ENCODE data around the gene MTLN.
"Not testable (repeated sequence)": the region's sequence is repeated elsewhere in the genome, so short reads cannot be mapped to it uniquely, and the experiment has no call there.

Gene MTLN

GRCh38 chr2:110215566-110216158 lies 3.3 kb upstream of the MTLN start:
- no peak for DNase-seq
- Histone ChIP-seq H3K9me3 (ENCODE audit: severe bottlenecking) (peaks cover 3% of the 10 kb centered on the region), H3K36me3 (no peaks in the 10 kb centered on the region; the same call in 1 of the 2 replicates), H3K27ac (no peak overlapping the region), H3K4me3 (ENCODE audit: low read depth, low read length) (no peak overlapping the region), H3K27me3 (ENCODE audit: insufficient read depth, low read depth, severe bottlenecking) (peaks cover 64% of the 10 kb centered on the region)
- TF ChIP-seq CTCF (IDR thresholded peaks at IDR 0.05; ENCODE audit: low read depth, low read length), result no peak

GRCh38 chr2:110215091-110215490 lies 2.7 kb upstream of the MTLN start:
- TF ChIP-seq CTCF (IDR thresholded peaks at IDR 0.05; ENCODE audit: low read depth, low read length), result no peak
- H3K27ac ChIP-seq, result no peak overlapping the region

GRCh38 chr2:110213522-110213921 lies 1.2 kb upstream of the MTLN start:
- peaks cover 45% of the 10 kb centered on the region for H3K27me3 ChIP-seq (ENCODE audit: insufficient read depth, low read depth, severe bottlenecking)
- not testable (repeated sequence) for H3K4me3 ChIP-seq (ENCODE audit: low read depth, low read length); H3K9me3 ChIP-seq (ENCODE audit: severe bottlenecking); H3K36me3 ChIP-seq; DNase-seq; H3K27ac ChIP-seq

More at GRCh38 chr2:110215091-110215490, 2.7 kb upstream of the MTLN start:
- Histone ChIP-seq H3K4me3 (ENCODE audit: low read depth, low read length) (no peak overlapping the region), H3K9me3 (ENCODE audit: severe bottlenecking) (peaks cover 3% of the 10 kb centered on the region), H3K27me3 (ENCODE audit: insufficient read depth, low read depth, severe bottlenecking) (peaks cover 58% of the 10 kb centered on the region), H3K36me3 (no peaks in the 10 kb centered on the region; the same call in 1 of the 2 replicates)
- no peak for DNase-seq

DNA sequence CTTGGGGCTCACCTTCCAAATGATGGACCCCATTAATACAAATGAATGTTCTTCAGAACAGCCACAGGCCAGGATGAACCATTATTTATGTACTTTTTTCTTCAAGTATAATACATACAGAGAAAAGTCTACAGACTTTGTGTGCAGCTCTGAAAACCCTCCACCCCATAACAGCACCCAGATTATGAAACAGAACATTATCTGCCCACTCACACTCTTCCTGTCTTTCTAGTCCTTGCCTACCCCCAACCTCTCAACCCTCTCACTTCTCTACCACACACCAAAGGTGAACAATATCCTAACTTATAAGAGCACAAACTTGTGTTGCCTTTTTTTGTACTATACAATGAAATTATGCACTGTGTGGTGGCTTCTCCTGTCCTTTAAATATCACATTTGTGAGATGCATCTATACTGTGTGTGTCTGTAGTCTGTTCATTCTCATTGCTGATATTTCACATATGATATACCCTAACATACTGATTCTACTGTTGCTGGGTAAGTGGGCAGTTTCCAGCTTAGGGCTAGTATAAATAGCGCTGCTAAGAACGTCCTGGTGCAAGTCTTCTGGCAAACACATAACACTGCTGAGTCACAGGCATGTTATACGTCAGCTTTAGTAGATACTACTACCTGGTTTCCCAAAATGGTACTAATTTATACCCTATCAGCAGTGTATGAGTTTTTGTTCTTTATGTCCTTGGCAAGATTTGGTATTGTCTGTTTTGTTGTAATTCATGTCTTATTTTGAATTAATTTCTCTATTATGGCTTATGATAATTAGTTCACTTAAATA lies 6.5 kb downstream of the MTLN start:
- no peak for TF ChIP-seq CTCF (IDR thresholded peaks at IDR 0.05; ENCODE audit: low read depth, low read length)
- H3K4me3 ChIP-seq (ENCODE audit: low read depth, low read length), result no peak overlapping the region
- no peak overlapping the region for H3K27ac ChIP-seq
- no peaks in the 10 kb centered on the region for H3K9me3 ChIP-seq (ENCODE audit: severe bottlenecking)
- H3K36me3 ChIP-seq, result no peaks in the 10 kb centered on the region; the same call in 1 of the 2 replicates
- no peak for DNase-seq
- peaks cover 2% of the 10 kb centered on the region for H3K27me3 ChIP-seq (ENCODE audit: insufficient read depth, low read depth, severe bottlenecking)

DNA sequence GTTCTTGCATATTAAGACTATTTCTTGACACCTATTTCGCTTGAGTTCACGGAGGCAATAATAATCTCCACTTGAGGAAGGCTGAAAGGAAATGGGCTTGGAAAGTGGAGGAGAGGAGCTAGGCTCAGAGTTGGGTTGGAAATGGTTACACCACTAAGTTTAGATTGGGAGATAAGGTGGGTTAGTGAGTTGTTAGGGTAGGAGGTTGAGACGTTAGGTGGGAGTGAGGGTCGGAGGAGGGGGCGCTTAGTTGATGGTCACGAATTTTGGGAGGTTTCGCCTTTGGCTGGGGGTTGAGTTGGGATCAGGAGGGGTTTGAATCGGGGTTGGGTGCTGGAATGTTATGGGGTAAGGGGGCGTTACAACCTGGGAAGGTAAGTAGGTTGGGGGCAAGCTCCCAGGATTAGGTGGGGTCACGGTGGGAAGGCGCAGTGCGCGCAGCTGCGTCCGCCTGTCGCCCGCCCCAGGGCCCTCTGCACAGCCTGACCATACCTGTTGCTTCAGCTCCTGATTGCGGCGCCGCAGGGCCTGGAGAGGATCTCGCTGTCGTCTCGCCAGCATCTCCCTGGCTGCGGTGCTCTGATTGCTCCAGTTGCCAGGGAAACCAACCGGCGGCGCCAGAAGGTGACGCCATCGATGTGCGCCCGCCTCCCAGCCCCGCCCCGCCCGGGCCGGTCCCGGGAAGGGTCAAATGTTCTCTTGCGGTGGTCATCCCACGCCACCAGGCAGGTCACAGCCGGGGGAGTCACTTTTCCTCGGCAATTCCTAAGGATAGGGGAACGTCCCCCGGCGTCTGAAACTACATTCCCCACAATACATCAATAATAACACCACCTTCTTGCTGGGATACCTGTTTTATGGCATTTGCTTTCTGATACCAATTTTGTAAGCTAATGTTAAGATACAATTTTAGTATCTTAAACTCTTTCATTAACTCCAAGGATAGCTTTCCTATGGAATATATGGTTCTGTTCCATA lies 7.7 kb downstream of the MTLN start, which contains the start of gene NPHP1:
Gene NPHP1, minus strand, starts transcription at position 606 of the 978 bp plus-strand sequence. Its CDS starts 45 bp downstream, at position 561.
- Histone ChIP-seq H3K9me3 (ENCODE audit: severe bottlenecking) (no peaks in the 10 kb centered on the region), H3K36me3 (no peaks in the 10 kb centered on the region), H3K27ac (no peak within 1 kb of the TSS), H3K27me3 (ENCODE audit: insufficient read depth, low read depth, severe bottlenecking) (peaks cover 2% of the 10 kb centered on the region), H3K4me3 (ENCODE audit: low read depth, low read length) (peak within 1 kb of the TSS; percentile 66)
- peak; percentile 82 for DNase-seq
- TF ChIP-seq CTCF (IDR thresholded peaks at IDR 0.05; ENCODE audit: low read depth, low read length), result no peak

Data from WERI-Rb-1 (cell line).